ENCODE results near the gene IL12RB1.

The IL12RB1 gene

DNA sequence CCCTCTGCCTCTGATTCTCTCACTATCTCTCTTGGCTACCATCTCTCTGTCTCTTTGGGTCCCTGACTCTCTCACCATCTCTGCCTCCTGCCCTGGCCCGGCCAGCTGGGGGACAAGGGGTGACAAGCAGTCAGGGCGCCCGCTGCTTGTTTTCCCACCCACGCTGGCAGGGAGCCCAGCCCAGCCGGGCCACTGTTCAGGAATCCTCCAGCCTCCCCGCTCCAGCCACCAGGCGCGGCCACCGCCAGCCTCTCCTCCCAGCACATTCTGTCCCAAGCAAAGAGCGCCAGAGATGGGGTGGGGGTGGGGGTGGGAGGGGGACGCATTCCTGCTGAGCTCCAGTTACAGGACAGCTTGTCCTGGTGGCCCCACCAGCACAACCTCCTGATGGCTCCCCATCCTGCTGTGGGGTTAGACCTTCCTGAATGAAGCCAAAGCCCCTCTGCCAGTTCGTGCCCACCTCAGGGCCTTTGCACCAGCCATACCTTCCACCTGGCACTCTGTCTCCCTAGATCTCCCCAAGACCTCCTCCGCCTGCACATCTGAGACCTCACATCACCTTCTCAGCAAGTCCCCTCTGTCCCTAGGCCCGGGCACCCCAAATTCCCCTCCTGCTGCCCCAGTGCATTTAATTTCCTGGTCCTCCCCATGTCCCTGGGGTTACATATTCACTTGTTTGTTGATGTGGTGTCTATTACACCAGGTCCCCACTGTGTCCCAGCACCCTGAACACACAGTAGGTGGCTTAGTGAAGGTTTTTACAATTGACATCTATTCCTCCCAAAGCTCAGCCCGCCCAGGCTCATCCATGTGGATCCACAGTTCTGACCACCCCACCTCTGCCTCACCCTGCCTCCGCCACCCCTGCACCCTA is 66.3 kb downstream of the IL12RB1 start:
- DNase-seq (ENCODE audit: low read depth), result no peak
- H3K4me3 ChIP-seq (ENCODE audit: low read depth, low read length), result no peak overlapping the region
- TF ChIP-seq, protein P1, sequence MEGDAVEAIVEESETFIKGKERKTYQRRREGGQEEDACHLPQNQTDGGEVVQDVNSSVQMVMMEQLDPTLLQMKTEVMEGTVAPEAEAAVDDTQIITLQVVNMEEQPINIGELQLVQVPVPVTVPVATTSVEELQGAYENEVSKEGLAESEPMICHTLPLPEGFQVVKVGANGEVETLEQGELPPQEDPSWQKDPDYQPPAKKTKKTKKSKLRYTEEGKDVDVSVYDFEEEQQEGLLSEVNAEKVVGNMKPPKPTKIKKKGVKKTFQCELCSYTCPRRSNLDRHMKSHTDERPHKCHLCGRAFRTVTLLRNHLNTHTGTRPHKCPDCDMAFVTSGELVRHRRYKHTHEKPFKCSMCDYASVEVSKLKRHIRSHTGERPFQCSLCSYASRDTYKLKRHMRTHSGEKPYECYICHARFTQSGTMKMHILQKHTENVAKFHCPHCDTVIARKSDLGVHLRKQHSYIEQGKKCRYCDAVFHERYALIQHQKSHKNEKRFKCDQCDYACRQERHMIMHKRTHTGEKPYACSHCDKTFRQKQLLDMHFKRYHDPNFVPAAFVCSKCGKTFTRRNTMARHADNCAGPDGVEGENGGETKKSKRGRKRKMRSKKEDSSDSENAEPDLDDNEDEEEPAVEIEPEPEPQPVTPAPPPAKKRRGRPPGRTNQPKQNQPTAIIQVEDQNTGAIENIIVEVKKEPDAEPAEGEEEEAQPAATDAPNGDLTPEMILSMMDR (IDR thresholded peaks at IDR 0.05; ENCODE audit: low read depth, low read length, missing control alignments), result no peak

DNA sequence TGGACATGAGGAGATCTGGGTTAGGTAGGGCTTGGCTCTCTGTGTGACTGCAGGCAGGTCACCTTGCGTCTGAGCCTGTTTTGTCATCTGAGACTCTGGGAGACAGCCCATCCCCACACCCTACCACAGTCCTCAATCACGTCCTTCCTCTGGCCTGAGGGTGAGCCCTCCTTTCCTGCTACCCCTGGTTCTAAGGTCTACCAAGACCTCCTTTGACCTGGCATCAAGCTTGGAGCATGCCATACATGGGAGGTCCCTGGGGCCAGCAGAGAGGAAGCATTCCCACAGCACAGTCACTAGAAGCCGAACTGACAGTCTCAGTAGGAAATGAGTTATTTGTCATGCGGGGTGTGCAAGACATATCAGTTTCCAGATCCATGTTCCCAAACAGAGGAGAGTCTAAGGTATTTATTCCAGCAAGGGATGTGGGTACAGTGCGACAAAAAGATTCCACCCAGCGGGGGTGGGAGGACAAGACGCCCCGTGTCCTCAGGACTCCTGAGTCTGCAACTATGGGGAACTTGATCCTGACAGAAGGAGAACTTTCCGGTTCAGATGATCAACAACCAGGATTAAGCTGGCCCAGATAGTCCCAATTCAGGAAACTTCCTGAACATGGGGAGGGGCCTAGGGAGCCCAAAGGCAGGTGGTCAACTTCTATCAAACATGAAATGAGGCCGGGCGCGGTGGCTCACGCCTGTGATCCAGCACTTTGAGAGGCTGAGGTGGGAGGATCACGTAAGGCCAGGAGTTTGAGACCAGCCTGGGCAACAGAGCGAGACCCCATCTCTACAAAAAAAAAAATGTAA is 69.3 kb downstream of the IL12RB1 start:
- H3K4me3 ChIP-seq (ENCODE audit: low read depth, low read length), result no peak overlapping the region
- DNase-seq (ENCODE audit: low read depth), result no peak
- TF ChIP-seq, protein P1 (IDR thresholded peaks at IDR 0.05; ENCODE audit: low read depth, low read length, missing control alignments), result no peak

DNA sequence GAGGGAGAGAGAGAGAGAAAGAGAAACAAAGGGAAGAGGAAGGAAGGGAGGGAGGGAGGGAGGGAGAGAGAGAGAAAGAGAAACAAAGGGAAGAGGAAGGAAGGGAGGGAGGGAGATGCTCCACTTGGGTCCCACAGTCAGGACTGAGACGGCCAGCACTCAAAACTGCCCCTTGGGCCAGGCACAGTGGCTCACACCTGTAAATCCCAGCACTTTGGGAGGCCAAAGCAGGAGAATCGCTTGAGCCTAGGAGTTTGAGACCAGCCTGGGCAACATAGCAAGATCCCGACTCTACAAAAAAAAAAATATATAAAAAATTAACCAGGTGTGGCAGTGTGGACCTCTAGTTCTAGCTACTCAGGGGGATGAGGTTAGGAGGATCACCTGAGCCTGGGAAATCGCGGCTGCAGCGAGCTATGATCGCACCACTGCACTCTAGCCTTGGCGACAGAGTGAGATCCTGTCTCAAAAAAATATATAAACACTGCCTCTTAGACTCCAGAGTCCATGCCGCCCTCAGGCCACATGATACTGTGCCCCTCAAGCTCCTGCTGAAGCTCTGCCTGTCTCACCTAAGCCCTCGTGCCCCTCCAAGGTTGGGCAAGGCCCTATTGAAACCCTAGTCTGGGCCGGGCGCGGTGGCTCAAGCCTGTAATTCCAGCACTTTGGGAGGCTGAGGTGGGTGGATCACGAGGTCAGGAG is 70.4 kb downstream of the IL12RB1 start:
- TF ChIP-seq, protein P1 (IDR thresholded peaks at IDR 0.05; ENCODE audit: low read depth, low read length, missing control alignments), result no peak
- DNase-seq (ENCODE audit: low read depth), result no peak
- H3K4me3 ChIP-seq (ENCODE audit: low read depth, low read length), result no peak overlapping the region

DNA sequence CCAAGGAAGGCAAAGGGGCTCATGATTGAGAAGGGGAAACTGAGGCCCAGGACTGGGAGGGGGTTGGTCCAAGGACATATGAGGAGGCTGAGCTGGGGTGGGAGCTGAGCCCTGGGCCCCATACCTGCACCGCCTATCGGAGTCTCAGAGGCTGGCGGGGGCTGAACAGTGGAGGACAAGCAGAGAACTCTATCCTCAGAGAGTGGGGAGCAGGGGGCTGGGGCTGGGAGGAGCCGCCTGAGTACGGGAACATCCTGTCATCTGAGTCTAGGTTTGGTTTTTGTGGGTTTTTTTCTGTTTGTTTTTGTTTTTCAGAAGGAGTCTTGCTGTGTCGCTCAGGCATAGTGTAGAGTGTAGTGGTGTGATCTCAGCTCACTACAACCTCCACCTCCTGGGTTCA is 72.5 kb downstream of the IL12RB1 start:
- TF ChIP-seq, protein P1 (IDR thresholded peaks at IDR 0.05; ENCODE audit: low read depth, low read length, missing control alignments), result no peak
- no peak overlapping the region for H3K4me3 ChIP-seq (ENCODE audit: low read depth, low read length)
- no peak for DNase-seq (ENCODE audit: low read depth)

DNA sequence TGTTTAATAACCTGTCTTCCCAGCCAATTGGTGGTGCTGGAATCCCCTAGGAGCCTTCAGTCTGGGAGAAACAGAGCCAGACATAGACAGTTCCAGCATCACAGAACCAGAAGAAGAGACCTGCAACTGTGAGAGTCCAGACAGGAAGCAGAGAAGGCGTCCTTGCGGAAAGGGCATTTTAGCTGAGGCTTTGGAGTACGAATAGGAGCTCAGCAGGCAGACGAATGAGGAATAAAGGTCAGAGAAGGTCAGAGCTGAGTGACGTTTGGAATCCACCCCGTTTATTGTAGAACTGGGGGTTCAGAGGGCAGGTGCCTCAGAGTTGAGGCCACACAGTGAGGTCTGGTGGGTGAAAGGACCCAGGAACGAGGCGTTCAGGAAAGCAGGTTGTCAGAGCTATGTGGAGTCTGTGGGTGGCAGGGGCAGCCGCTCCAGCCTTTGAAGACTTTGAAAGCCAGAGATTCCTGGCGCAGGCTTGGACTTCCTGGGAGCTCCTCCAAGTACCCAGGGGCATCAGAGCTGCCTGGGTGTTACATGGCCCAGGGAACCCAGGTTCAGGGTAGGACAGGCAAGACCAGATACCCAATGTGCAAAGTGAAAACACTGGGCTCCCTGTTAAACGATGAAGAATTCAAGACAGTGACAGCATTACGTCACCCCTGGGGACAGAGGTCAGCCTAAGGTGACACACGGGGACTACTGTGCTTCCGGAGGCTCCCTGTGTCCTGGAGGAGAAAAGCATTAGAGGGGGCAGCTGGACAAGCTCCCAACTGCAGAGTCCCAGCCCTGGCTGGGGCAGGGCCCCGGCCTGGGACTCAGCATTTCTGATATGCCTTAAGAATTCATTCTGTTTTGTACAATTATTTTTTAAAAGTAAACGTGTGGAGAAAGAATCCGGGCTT is 73.3 kb downstream of the IL12RB1 start:
- no peak overlapping the region for H3K4me3 ChIP-seq (ENCODE audit: low read depth, low read length)
- TF ChIP-seq, protein P1 (IDR thresholded peaks at IDR 0.05; ENCODE audit: low read depth, low read length, missing control alignments), result no peak
- no peak for DNase-seq (ENCODE audit: low read depth)

DNA sequence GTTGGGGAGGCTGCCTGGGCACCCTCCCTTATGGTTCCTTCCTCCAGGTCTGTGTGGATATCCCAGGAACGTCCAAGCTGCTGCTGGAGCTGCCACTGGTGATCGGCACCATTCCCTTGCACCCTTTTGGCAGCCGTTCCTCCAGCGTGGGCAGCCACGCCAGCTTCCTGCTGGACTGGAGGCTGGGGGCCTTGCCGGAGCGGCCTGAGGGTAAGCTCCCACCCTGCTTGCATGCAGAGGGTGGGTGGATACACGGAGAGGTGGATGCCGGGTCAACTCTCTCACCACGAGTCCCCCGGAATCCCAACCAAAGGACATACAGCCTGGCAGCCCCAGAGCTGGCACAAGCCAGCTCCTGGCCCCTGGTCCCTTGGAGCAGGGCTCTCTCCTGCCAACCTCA is 76.6 kb downstream of the IL12RB1 start:
- DNase-seq (ENCODE audit: low read depth), result no peak
- no peak overlapping the region for H3K4me3 ChIP-seq (ENCODE audit: low read depth, low read length)
- TF ChIP-seq, protein P1 (IDR thresholded peaks at IDR 0.05; ENCODE audit: low read depth, low read length, missing control alignments), result no peak

Data from GM12864 (cell line).